B cell (primary cell): ENCODE measurements around the gene GNGT2. TPM values are rescaled to one million over a fixed set of nuclear protein-coding genes. Genes with fewer than 3 reads are reported as not detected.

Experiments used
- ATAC-seq: fragments of 200-7000 bp; cut with Tn5 transposase; one replicate; pipeline ENCODE4 v1.10.0; 2021; ENCODE audit warnings: low read depth, mild to moderate bottlenecking, moderate number of reproducible peaks, moderate library complexity
- CTCF ChIA-PET: fragments of 350-600 bp; sonication (Branson Sonifier 250); formaldehyde crosslinking; loops from one replicate; lab custom pipeline; 2021; ENCODE audit warnings: antibody characterized with exemption, inconsistent platforms; lab: Charles Lee
- POLR2A ChIA-PET: fragments of 350-600 bp; sonication (Branson Sonifier 250); formaldehyde crosslinking; loops from one replicate; lab custom pipeline; 2021; ENCODE audit warnings: antibody characterized with exemption; lab: Charles Lee
- DNase-seq: peaks from one replicate; pipeline ENCODE4 v3.0.0; 2013
- H2AFZ ChIP-seq: 2 replicates; pipeline ENCODE4 v1.6.1; 2012; ENCODE audit warnings: mild to moderate bottlenecking, low read depth, low read length; ENCODE audit not compliant: insufficient read depth, poor library complexity, severe bottlenecking
- H3K27ac ChIP-seq, 2 donors: 1 replicate in 1 of 2; 2 replicates in 1 of 2; pipeline ENCODE4 v1.5.1; 2012 to 2013; ENCODE audit warnings: low read length in 2 of 2, mild to moderate bottlenecking in 2 of 2, moderate library complexity in 1 of 2
- H3K27me3 ChIP-seq, 4 experiments: fragments of 200-600 bp in 1 of 4; sonication (generic) in 1 of 4; replicated peaks in 1 of 4; 1 replicate in 2 of 4; 2 replicates in 2 of 4; pipeline versions ENCODE4 v1.6.1 to v1.7.0; 2013 to 2016; ENCODE audit warnings: low read length in 3 of 4, mild to moderate bottlenecking in 2 of 4, mixed read lengths in 1 of 4, moderate library complexity in 1 of 4; ENCODE audit not compliant: insufficient read depth in 4 of 4, control insufficient read depth in 3 of 4; ENCODE audit errors: control extremely low read depth in 1 of 4
- H3K36me3 ChIP-seq, 2 experiments: replicated peaks in 1 of 2; 1 replicate in 1 of 2; 2 replicates in 1 of 2; pipeline versions ENCODE4 v1.6.1 to v1.7.1; 2013; ENCODE audit warnings: low read length in 1 of 2; ENCODE audit not compliant: insufficient read depth in 2 of 2, control insufficient read depth in 1 of 2; ENCODE audit errors: control extremely low read depth in 1 of 2, extremely low read depth in 1 of 2
- H3K4me1 ChIP-seq, 2 donors: fragments of 200-600 bp in 1 of 2; sonication (generic) in 1 of 2; 1 replicate in 1 of 2; 2 replicates in 1 of 2; pipeline versions ENCODE4 v1.5.1 to v1.6.1; 2013 to 2017; ENCODE audit warnings: low read length in 2 of 2; ENCODE audit not compliant: control insufficient read depth in 2 of 2, insufficient read depth in 2 of 2
- H3K4me2 ChIP-seq: replicated peaks from 2 replicates; pipeline ENCODE3; 2012; ENCODE audit warnings: mild to moderate bottlenecking, low read depth, low read length; ENCODE audit not compliant: poor library complexity, severe bottlenecking
- H3K4me3 ChIP-seq, 5 experiments: fragments of 200-600 bp in 1 of 5; sonication (generic) in 1 of 5; 1 replicate in 3 of 5; 2 replicates in 2 of 5; pipeline versions ENCODE4 v1.5.1 to v1.7.0; 2011 to 2016; ENCODE audit warnings: low read length in 4 of 5, mild to moderate bottlenecking in 4 of 5, low read depth in 2 of 5, control low read depth in 1 of 5, moderate library complexity in 1 of 5; ENCODE audit not compliant: insufficient read depth in 1 of 5; ENCODE audit errors: control extremely low read depth in 1 of 5, extremely low read depth in 1 of 5
- H3K79me2 ChIP-seq: fragments of 200-600 bp; sonication (generic); one replicate; pipeline ENCODE4 v1.6.0; 2016; ENCODE audit warnings: low read length; ENCODE audit not compliant: control insufficient read depth, insufficient read depth
- H3K9ac ChIP-seq: fragments of 200-600 bp; sonication (generic); 2 replicates; pipeline ENCODE4 v1.6.1; 2017; ENCODE audit warnings: mild to moderate bottlenecking, low read length, moderate library complexity
- H3K9me3 ChIP-seq, 3 donors: one replicate each; pipeline versions ENCODE4 v1.6.1 to v1.7.1; 2013; ENCODE audit warnings: low read length in 2 of 3; ENCODE audit not compliant: control insufficient read depth in 2 of 3, insufficient read depth in 1 of 3; ENCODE audit errors: control extremely low read depth in 1 of 3
- H4K20me1 ChIP-seq: 2 replicates; pipeline ENCODE4 v1.6.0; 2012; ENCODE audit warnings: mild to moderate bottlenecking, low read length; ENCODE audit not compliant: insufficient read depth, control insufficient read depth, poor library complexity, severe bottlenecking
- H3K27ac Mint-ChIP-seq: one replicate; pipeline ENCODE4 v1.8.0; 2021; ENCODE audit warnings: mixed read lengths
- H3K27me3 Mint-ChIP-seq: one replicate; pipeline ENCODE4 v1.8.0; 2021; ENCODE audit warnings: mixed read lengths
- H3K4me1 Mint-ChIP-seq: one replicate; pipeline ENCODE4 v1.8.0; 2021; ENCODE audit warnings: mixed read lengths
- H3K4me3 Mint-ChIP-seq: one replicate; pipeline ENCODE4 v1.8.0; 2021; ENCODE audit warnings: mixed read lengths
- H3K9me3 Mint-ChIP-seq: one replicate; pipeline ENCODE4 v1.8.0; 2022; ENCODE audit warnings: mixed read lengths; ENCODE audit not compliant: insufficient read depth
- CTCF ChIP-seq: fragments of 200-600 bp; IDR thresholded peaks from one replicate; pipeline ENCODE4 v1.8.0; 2022; ENCODE audit warnings: antibody characterized with exemption, mild to moderate bottlenecking
- EZH2 ChIP-seq: IDR thresholded peaks from 2 replicates; pipeline ENCODE4 v1.6.1; 2012; ENCODE audit warnings: borderline replicate concordance, low read depth, mild to moderate bottlenecking, moderate library complexity, low read length; ENCODE audit not compliant: insufficient read depth, poor library complexity, severe bottlenecking
- WGBS: methylation state at CpG from one replicate; pipeline ENCODE4 v1.1.5; 2013; ENCODE audit warnings: missing lambda C conversion rate; ENCODE audit not compliant: insufficient coverage; 5-methylcytosine and 5-hydroxymethylcytosine counted together
- intact Hi-C: fragments of 100-400 bp; cut with micrococcal nuclease; formaldehyde crosslinking; loops from one replicate; pipeline ENCODE4 v1.10.0; 2022
- polyA plus RNA-seq: library from polyadenylated mRNA; depleted of rRNA; stranded (reverse); fragments of >200 nt; gene quantifications from 2 replicates; pipeline ENCODE4 v1.2.3, GENCODE V29; 2012
- total RNA-seq, 2 donors: library from RNA; stranded (reverse); fragments of 120-200 nt in 1 of 2; gene quantifications; 1 replicate in 1 of 2; 2 replicates in 1 of 2; pipeline versions ENCODE4 v1.2.3 to v1.2.4, GENCODE V29; 2013 to 2022

Gene GNGT2
- total and polyA plus RNA-seq, 2 donors (not counting 1 experiment from before 2014, with no cell fraction given): 5.1 to 11.1 TPM

GRCh38 chr17:49170216-49170615, 40.2 kb downstream of the GNGT2 start:
- Histone ChIP-seq H3K4me1 (no peaks in the 10 kb centered on the region), H4K20me1 (no peaks in the 10 kb centered on the region), H3K36me3 (no peaks in the 10 kb centered on the region), H3K4me2 (no peak overlapping the region), H3K9me3 (peaks cover 1 to 7% (median 6%) of the 10 kb centered on the region in 3 donors), H3K9ac (no peak overlapping the region), H3K27me3 (peaks cover 0 to 22% (median 14%) of the 10 kb centered on the region in 4 experiments), H3K27ac (no peak overlapping the region), H2AFZ (no peak overlapping the region), H3K4me3 (no peak overlapping the region), H3K79me2 (no peaks in the 10 kb centered on the region)
- no peak overlapping the region for H3K4me3 Mint-ChIP-seq
- intact Hi-C loops: no loop called here
- ATAC-seq (no peak), DNase-seq (no peak)
- H3K27ac Mint-ChIP-seq: no peak overlapping the region
- H3K27me3 Mint-ChIP-seq: peaks cover 57% of the 10 kb centered on the region
- H3K9me3 Mint-ChIP-seq: peaks cover 8% of the 10 kb centered on the region
- H3K4me1 Mint-ChIP-seq: no peaks in the 10 kb centered on the region
- TF ChIP-seq CTCF: no peak
- no peak for TF ChIP-seq EZH2
- WGBS: 63% methylated on average over 1 of the region's 2 CpGs
- ChIA-PET POLR2A (no interaction called here), CTCF (interaction anchor here (2.4 kb wide), 1 partner anchor 10 kb away, joined by 10 read pairs; no protein-coding TSS in a partner anchor)

DNA sequence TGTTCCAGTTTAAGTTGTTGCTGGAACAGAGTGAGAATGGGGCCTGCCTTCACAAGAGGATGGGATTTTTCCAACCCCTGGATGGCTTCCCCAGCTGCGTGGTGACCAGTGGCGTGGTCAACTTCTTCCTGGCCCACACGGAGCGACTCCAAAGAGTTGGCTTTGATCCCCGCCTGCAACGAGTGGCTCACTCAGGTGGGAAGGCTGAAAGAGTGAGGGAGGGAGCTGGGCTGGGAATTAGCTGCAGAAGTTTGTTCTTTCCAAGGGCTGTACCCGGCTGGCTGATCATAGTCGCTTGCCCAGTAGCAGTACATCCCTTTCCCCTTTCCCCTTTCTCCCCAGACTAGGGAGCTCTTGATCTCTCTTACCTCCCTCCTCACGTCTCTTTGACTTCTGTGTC, 41.7 kb downstream of the GNGT2 start:
- H3K27ac Mint-ChIP-seq: no peak overlapping the region
- ChIA-PET CTCF (interaction anchor here (1.4 kb wide), 1 partner anchor 11 kb away, joined by 4 read pairs; no protein-coding TSS in a partner anchor), POLR2A (interaction anchor here (0.6 kb wide), 1 partner anchor 114 kb away, joined by 6 read pairs; no protein-coding TSS in a partner anchor)
- TF ChIP-seq EZH2 (no peak), CTCF (no peak)
- Histone ChIP-seq H3K9me3 (peaks cover 0 to 5% (median 4%) of the 10 kb centered on the region in 3 donors), H4K20me1 (no peaks in the 10 kb centered on the region), H3K4me2 (no peak overlapping the region), H3K27me3 (peaks cover 0 to 25% (median 14%) of the 10 kb centered on the region in 4 experiments), H3K27ac (no peak overlapping the region), H3K36me3 (no peaks in the 10 kb centered on the region), H3K9ac (no peak overlapping the region), H2AFZ (no peak overlapping the region), H3K79me2 (no peaks in the 10 kb centered on the region), H3K4me1 (no peaks in the 10 kb centered on the region), H3K4me3 (no peak overlapping the region)
- DNase-seq (no peak), ATAC-seq (no peak)
- no peaks in the 10 kb centered on the region for H3K4me1 Mint-ChIP-seq
- no peak overlapping the region for H3K4me3 Mint-ChIP-seq
- peaks cover 2% of the 10 kb centered on the region for H3K9me3 Mint-ChIP-seq
- intact Hi-C loops: no loop called here
- peaks cover 51% of the 10 kb centered on the region for H3K27me3 Mint-ChIP-seq
- WGBS: 66% methylated on average over 4 of the region's 9 CpGs
